HepG2 (cell line): ENCODE results near the gene ELP6. TPM values are rescaled to one million over a fixed set of nuclear protein-coding genes. Genes with fewer than 3 reads are reported as not detected.

ENCODE experiments used
- DNMT1 ChIP-seq: sonication (generic); formaldehyde crosslinking; IDR thresholded peaks from 2 replicates; pipeline ENCODE4 v1.5.1; 2020; ENCODE audit warnings: mild to moderate bottlenecking, missing genetic modification reagents
- FOXJ3 ChIP-seq: sonication (generic); formaldehyde crosslinking; IDR thresholded peaks from 2 replicates; pipeline ENCODE4 v1.4.0; 2020; ENCODE audit warnings: missing genetic modification reagents, mild to moderate bottlenecking, borderline replicate concordance
- GATAD2A ChIP-seq: IDR thresholded peaks from 2 replicates; pipeline ENCODE4 v1.6.1; 2016
- IRF2 ChIP-seq: IDR thresholded peaks from 2 replicates; pipeline ENCODE4 v1.6.1; 2018; ENCODE audit warnings: missing genetic modification reagents, missing compliant biosample characterization
- IRX3 ChIP-seq: sonication (generic); formaldehyde crosslinking; IDR thresholded peaks from 2 replicates; pipeline ENCODE4 v1.8.1; 2023; ENCODE audit warnings: mild to moderate bottlenecking, low read depth, missing genetic modification reagents, borderline replicate concordance
- JUNB ChIP-seq: sonication (generic); formaldehyde crosslinking; IDR thresholded peaks from 2 replicates; pipeline ENCODE4 v1.8.0; 2022; ENCODE audit warnings: missing genetic modification reagents, mild to moderate bottlenecking, borderline replicate concordance
- KLF15 ChIP-seq: sonication (generic); formaldehyde crosslinking; IDR thresholded peaks from 2 replicates; pipeline ENCODE4 v1.8.1; 2023; ENCODE audit warnings: borderline replicate concordance, mild to moderate bottlenecking, inconsistent platforms, missing genetic modification reagents, mixed read lengths
- NCOA1 ChIP-seq: sonication (generic); formaldehyde crosslinking; IDR thresholded peaks from 2 replicates; pipeline ENCODE4 v1.9.0; 2021; ENCODE audit warnings: missing genetic modification reagents
- PLRG1 ChIP-seq: fragments of 450-650 bp; conservative IDR thresholded peaks from 2 replicates; pipeline ENCODE4 v1.6.1; 2016
- SALL1 ChIP-seq: sonication (generic); formaldehyde crosslinking; IDR thresholded peaks from 2 replicates; pipeline ENCODE4 v1.8.0; 2022; ENCODE audit warnings: mild to moderate bottlenecking, missing genetic modification reagents
- SATB2 ChIP-seq: sonication (generic); formaldehyde crosslinking; IDR thresholded peaks from 2 replicates; pipeline ENCODE4 v1.5.0; 2020; ENCODE audit warnings: missing genetic modification reagents
- STAT5B ChIP-seq: sonication (generic); formaldehyde crosslinking; IDR thresholded peaks from 2 replicates; pipeline ENCODE4 v1.4.0; 2020; ENCODE audit warnings: missing genetic modification reagents
- ZNF205 ChIP-seq: IDR thresholded peaks from 2 replicates; pipeline ENCODE4 v1.6.1; 2018; ENCODE audit warnings: missing biosample characterization, missing genetic modification reagents
- ZNF225 ChIP-seq: sonication (generic); formaldehyde crosslinking; IDR thresholded peaks from 2 replicates; pipeline ENCODE4 v1.4.0; 2020; ENCODE audit warnings: mild to moderate bottlenecking, missing genetic modification reagents
- ZNF24 ChIP-seq: fragments of 450-650 bp; IDR thresholded peaks from 2 replicates; pipeline ENCODE4 v1.6.1; 2017; ENCODE audit warnings: antibody characterized with exemption, mild to moderate bottlenecking
- ZNF251 ChIP-seq: sonication (generic); formaldehyde crosslinking; IDR thresholded peaks from 2 replicates; pipeline ENCODE4 v1.9.0; 2021; ENCODE audit warnings: mild to moderate bottlenecking, missing genetic modification reagents
- ZNF335 ChIP-seq: sonication (generic); formaldehyde crosslinking; IDR thresholded peaks from 2 replicates; pipeline ENCODE4 v1.4.0; 2020; ENCODE audit warnings: missing genetic modification reagents
- ZNF777 ChIP-seq: sonication (generic); formaldehyde crosslinking; IDR thresholded peaks from 2 replicates; pipeline ENCODE4 v1.4.0; 2020; ENCODE audit warnings: missing genetic modification reagents
- ZSCAN12 ChIP-seq: sonication (generic); formaldehyde crosslinking; IDR thresholded peaks from 2 replicates; pipeline ENCODE4 v1.9.0; 2021; ENCODE audit warnings: mild to moderate bottlenecking, missing genetic modification reagents
- polyA plus RNA-seq, 8 experiments: library from polyadenylated mRNA; depleted of rRNA in 3 of 8; stranded (reverse) in 7 of 8; unstranded in 1 of 8; fragments of >200 nt; fragmentation: Illumina TruSeq in 4 of 8; extraction: Trizol in 4 of 8; gene quantifications; 2 replicates each; pipeline versions ENCODE4 v1.2.1 to v1.2.3, GENCODE V29; 2011 to 2016; ENCODE audit warnings: low read depth in 4 of 8, missing spikeins in 1 of 8, mixed read lengths in 1 of 8; ENCODE audit not compliant: insufficient read depth in 1 of 8
- total RNA-seq, 5 experiments: library from RNA; depleted of rRNA; stranded (reverse); fragments of >200 nt; fragmentation: Illumina TruSeq; extraction: Trizol; gene quantifications; 2 replicates each; pipeline ENCODE4 v1.2.3, GENCODE V29; 2016; ENCODE audit warnings: low read depth in 1 of 5
- TF ChIP-seq, protein P1 (sequence below): sonication (generic); formaldehyde crosslinking; IDR thresholded peaks from 2 replicates; pipeline ENCODE4 v1.8.1; 2023; ENCODE audit warnings: missing genetic modification reagents, mild to moderate bottlenecking, borderline replicate concordance
- TF ChIP-seq, protein P2 (sequence below): sonication (generic); formaldehyde crosslinking; IDR thresholded peaks from 2 replicates; pipeline ENCODE4 v1.8.1; 2023; ENCODE audit warnings: mild to moderate bottlenecking, missing genetic modification reagents
- TF ChIP-seq, protein P3 (sequence below): sonication (generic); formaldehyde crosslinking; IDR thresholded peaks from 2 replicates; pipeline ENCODE4 v1.5.1; 2020; ENCODE audit warnings: missing genetic modification reagents, mild to moderate bottlenecking, borderline replicate concordance
- TF ChIP-seq, protein P4 (sequence below): sonication (generic); formaldehyde crosslinking; IDR thresholded peaks from 2 replicates; pipeline ENCODE4 v1.8.0; 2023; ENCODE audit warnings: mild to moderate bottlenecking, missing genetic modification reagents
- TF ChIP-seq, protein P5 (sequence below): sonication (generic); formaldehyde crosslinking; IDR thresholded peaks from 2 replicates; pipeline ENCODE4 v1.8.1; 2022; ENCODE audit warnings: mild to moderate bottlenecking, missing genetic modification reagents

Gene ELP6
- total and polyA plus RNA-seq, 2 of the 13 experiments (the other 11 are each of a cell fraction or from before 2014, with no cell fraction given), result 45.0 to 49.3 TPM

- TF ChIP-seq, protein P1, sequence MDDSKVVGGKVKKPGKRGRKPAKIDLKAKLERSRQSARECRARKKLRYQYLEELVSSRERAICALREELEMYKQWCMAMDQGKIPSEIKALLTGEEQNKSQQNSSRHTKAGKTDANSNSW (CRISPR knock-in tag), result no peak
- TF ChIP-seq SALL1 (CRISPR knock-in tag) (peak; percentile 84), DNMT1 (CRISPR knock-in tag) (0 out of 2 replicates have a peak, but pooled peaks have one; percentile 49), STAT5B (no peak), ZNF225 (CRISPR knock-in tag) (no peak), IRF2 (no peak), ZNF777 (CRISPR knock-in tag) (no peak), IRX3 (CRISPR knock-in tag) (no peak), PLRG1 (no peak), GATAD2A (CRISPR knock-in tag) (peak; percentile 56; the same call in 1 of the 2 replicates), ZNF205 (CRISPR knock-in tag) (no peak), ZNF24 (0 out of 2 replicates have a peak, but pooled peaks have one; percentile 8), KLF15 (0 out of 2 replicates have a peak, but pooled peaks have one; percentile 29), NCOA1 (CRISPR knock-in tag) (no peak), ZSCAN12 (CRISPR knock-in tag) (no peak), FOXJ3 (CRISPR knock-in tag) (no peak), ZNF251 (CRISPR knock-in tag) (no peak), JUNB (no peak), SATB2 (CRISPR knock-in tag) (no peak), ZNF335 (no peak)
- TF ChIP-seq, protein P2, sequence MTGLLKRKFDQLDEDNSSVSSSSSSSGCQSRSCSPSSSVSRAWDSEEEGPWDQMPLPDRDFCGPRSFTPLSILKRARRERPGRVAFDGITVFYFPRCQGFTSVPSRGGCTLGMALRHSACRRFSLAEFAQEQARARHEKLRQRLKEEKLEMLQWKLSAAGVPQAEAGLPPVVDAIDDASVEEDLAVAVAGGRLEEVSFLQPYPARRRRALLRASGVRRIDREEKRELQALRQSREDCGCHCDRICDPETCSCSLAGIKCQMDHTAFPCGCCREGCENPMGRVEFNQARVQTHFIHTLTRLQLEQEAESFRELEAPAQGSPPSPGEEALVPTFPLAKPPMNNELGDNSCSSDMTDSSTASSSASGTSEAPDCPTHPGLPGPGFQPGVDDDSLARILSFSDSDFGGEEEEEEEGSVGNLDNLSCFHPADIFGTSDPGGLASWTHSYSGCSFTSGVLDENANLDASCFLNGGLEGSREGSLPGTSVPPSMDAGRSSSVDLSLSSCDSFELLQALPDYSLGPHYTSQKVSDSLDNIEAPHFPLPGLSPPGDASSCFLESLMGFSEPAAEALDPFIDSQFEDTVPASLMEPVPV (CRISPR knock-in tag), result no peak
- TF ChIP-seq, protein P3, sequence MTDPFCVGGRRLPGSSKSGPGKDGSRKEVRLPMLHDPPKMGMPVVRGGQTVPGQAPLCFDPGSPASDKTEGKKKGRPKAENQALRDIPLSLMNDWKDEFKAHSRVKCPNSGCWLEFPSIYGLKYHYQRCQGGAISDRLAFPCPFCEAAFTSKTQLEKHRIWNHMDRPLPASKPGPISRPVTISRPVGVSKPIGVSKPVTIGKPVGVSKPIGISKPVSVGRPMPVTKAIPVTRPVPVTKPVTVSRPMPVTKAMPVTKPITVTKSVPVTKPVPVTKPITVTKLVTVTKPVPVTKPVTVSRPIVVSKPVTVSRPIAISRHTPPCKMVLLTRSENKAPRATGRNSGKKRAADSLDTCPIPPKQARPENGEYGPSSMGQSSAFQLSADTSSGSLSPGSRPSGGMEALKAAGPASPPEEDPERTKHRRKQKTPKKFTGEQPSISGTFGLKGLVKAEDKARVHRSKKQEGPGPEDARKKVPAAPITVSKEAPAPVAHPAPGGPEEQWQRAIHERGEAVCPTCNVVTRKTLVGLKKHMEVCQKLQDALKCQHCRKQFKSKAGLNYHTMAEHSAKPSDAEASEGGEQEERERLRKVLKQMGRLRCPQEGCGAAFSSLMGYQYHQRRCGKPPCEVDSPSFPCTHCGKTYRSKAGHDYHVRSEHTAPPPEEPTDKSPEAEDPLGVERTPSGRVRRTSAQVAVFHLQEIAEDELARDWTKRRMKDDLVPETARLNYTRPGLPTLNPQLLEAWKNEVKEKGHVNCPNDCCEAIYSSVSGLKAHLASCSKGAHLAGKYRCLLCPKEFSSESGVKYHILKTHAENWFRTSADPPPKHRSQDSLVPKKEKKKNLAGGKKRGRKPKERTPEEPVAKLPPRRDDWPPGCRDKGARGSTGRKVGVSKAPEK, result peak; percentile 43; the same call in 1 of the 2 replicates
- TF ChIP-seq, protein P4, sequence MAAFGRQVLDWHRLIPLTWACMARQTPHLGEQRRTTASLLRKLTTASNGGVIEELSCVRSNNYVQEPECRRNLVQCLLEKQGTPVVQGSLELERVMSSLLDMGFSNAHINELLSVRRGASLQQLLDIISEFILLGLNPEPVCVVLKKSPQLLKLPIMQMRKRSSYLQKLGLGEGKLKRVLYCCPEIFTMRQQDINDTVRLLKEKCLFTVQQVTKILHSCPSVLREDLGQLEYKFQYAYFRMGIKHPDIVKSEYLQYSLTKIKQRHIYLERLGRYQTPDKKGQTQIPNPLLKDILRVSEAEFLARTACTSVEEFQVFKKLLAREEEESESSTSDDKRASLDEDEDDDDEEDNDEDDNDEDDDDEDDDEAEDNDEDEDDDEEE (CRISPR knock-in tag), result peak; percentile 71
- TF ChIP-seq, protein P5, sequence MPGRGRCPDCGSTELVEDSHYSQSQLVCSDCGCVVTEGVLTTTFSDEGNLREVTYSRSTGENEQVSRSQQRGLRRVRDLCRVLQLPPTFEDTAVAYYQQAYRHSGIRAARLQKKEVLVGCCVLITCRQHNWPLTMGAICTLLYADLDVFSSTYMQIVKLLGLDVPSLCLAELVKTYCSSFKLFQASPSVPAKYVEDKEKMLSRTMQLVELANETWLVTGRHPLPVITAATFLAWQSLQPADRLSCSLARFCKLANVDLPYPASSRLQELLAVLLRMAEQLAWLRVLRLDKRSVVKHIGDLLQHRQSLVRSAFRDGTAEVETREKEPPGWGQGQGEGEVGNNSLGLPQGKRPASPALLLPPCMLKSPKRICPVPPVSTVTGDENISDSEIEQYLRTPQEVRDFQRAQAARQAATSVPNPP (CRISPR knock-in tag), result 0 out of 2 replicates have a peak, but pooled peaks have one; percentile 52
Observed at GRCh38 chr3:47522082-47522987, 8.8 kb upstream of the ELP6 start (continued).
